ENCODE measurements around the gene TTLL13. TPM values are rescaled to one million over a fixed set of nuclear protein-coding genes. Genes with fewer than 3 reads are reported as not detected.
A peak's percentile ranks its signal among the peaks of the same experiment; 100 is the strongest.
"Not testable (repeated sequence)": the region's sequence is repeated elsewhere in the genome, so short reads cannot be mapped to it uniquely, and the experiment has no call there.

Gene TTLL13
- total RNA-seq, 1 donor from 2014 or later, result not detected

- H3K36me3 ChIP-seq, result no peaks in the 10 kb centered on the region
- H3K27me3 ChIP-seq (ENCODE audit: low read depth), result no peaks in the 10 kb centered on the region
- no peak for ATAC-seq
- no peak overlapping the region for H3K27ac ChIP-seq
- no peak for DNase-seq
- H3K4me3 ChIP-seq, result no peak overlapping the region
- no peaks in the 10 kb centered on the region for H3K9me3 ChIP-seq
- TF ChIP-seq CTCF (IDR thresholded peaks at IDR 0.05), result no peak
- intact Hi-C loops (cut with DNase I), result no loop called here
- H3K4me1 ChIP-seq, result no peaks in the 10 kb centered on the region
Observed at GRCh38 chr15:90287101-90287500, 37.7 kb downstream of the TTLL13 start.

GRCh38 chr15:90287946-90288345 is 38.6 kb downstream of the TTLL13 start:
- no peak overlapping the region for H3K4me3 ChIP-seq
- H3K9me3 ChIP-seq, result no peaks in the 10 kb centered on the region
- H3K36me3 ChIP-seq, result no peaks in the 10 kb centered on the region
- no peaks in the 10 kb centered on the region for H3K27me3 ChIP-seq (ENCODE audit: low read depth)
- TF ChIP-seq CTCF (IDR thresholded peaks at IDR 0.05), result no peak
- no peaks in the 10 kb centered on the region for H3K4me1 ChIP-seq
- ATAC-seq (no peak), DNase-seq (no peak)
- no peak overlapping the region for H3K27ac ChIP-seq
- intact Hi-C loops (cut with DNase I), result no loop called here

- H3K4me3 ChIP-seq, result no peak overlapping the region
- H3K27ac ChIP-seq, result no peak overlapping the region
- no peaks in the 10 kb centered on the region for H3K36me3 ChIP-seq
- peaks cover 7% of the 10 kb centered on the region for H3K4me1 ChIP-seq
- DNase-seq, result peak; percentile 54
- peak in 1 of 2 donors; percentile 50 for ATAC-seq
- TF ChIP-seq CTCF (IDR thresholded peaks at IDR 0.05), result no peak
- no peaks in the 10 kb centered on the region for H3K9me3 ChIP-seq
- H3K27me3 ChIP-seq (ENCODE audit: low read depth), result no peaks in the 10 kb centered on the region
- intact Hi-C loops (cut with DNase I), result no loop called here
Observed at GRCh38 chr15:90291679-90292356, 42.5 kb downstream of the TTLL13 start.

- H3K36me3 ChIP-seq; H3K27ac ChIP-seq; H3K27me3 ChIP-seq (ENCODE audit: low read depth); H3K4me1 ChIP-seq; H3K4me3 ChIP-seq; intact Hi-C loops (cut with DNase I); H3K9me3 ChIP-seq: not testable (repeated sequence)
- ATAC-seq (peak; percentile 96 to 98), DNase-seq (peak; percentile 92)
- TF ChIP-seq CTCF (IDR thresholded peaks at IDR 0.05), result peak; percentile 86
Observed at GRCh38 chr15:90293040-90293810, 43.9 kb downstream of the TTLL13 start.

- no peak for TF ChIP-seq CTCF (IDR thresholded peaks at IDR 0.05)
- no peak for DNase-seq
Observed at GRCh38 chr15:90294159-90294558, 44.8 kb downstream of the TTLL13 start.

More at GRCh38 chr15:90294159-90294558, 44.8 kb downstream of the TTLL13 start:
- intact Hi-C loops (cut with DNase I), result no loop called here
- peaks cover 7% of the 10 kb centered on the region for H3K4me1 ChIP-seq
- no peak overlapping the region for H3K27ac ChIP-seq
- no peaks in the 10 kb centered on the region for H3K27me3 ChIP-seq (ENCODE audit: low read depth)
- H3K36me3 ChIP-seq, result no peaks in the 10 kb centered on the region
- ATAC-seq, result no peak
- H3K4me3 ChIP-seq, result no peak overlapping the region
- H3K9me3 ChIP-seq, result no peaks in the 10 kb centered on the region
